Activated T-helper 17 cell treated with anti-CD3 and anti-CD28 coated beads, Interleukin-2, amount 50 U/mL, for 72 hours (primary cell): ENCODE measurements around the gene PSMD6. TPM values are rescaled to one million over a fixed set of nuclear protein-coding genes. Genes with fewer than 3 reads are reported as not detected.

Experiments
- ATAC-seq: fragments of 150-1000 bp; cut with Tn5 transposase; replicated peaks from 2 replicates; pipeline ENCODE4 v1.10.0; 2021; ENCODE audit warnings: mild to moderate bottlenecking, moderate library complexity
- H3K27ac Mint-ChIP-seq: one replicate; pipeline ENCODE4 v1.8.0; 2022; ENCODE audit warnings: mixed read lengths
- H3K27me3 Mint-ChIP-seq: one replicate; pipeline ENCODE4 v1.8.0; 2022; ENCODE audit warnings: mixed read lengths
- H3K36me3 Mint-ChIP-seq: one replicate; pipeline ENCODE4 v1.8.0; 2022; ENCODE audit warnings: low read depth, mild to moderate bottlenecking, mixed read lengths
- H3K4me1 Mint-ChIP-seq: one replicate; pipeline ENCODE4 v1.8.0; 2022; ENCODE audit warnings: mixed read lengths
- H3K4me3 Mint-ChIP-seq: one replicate; pipeline ENCODE4 v1.8.0; 2022; ENCODE audit warnings: mild to moderate bottlenecking, mixed read lengths
- H3K9me3 Mint-ChIP-seq: one replicate; pipeline ENCODE4 v1.8.0; 2022; ENCODE audit warnings: mixed read lengths
- total RNA-seq, 2 donors: library from RNA; stranded (reverse); gene quantifications; one replicate each; pipeline ENCODE4 v1.2.3, GENCODE V29; 2022

Gene PSMD6
- total RNA-seq, 2 donors from 2014 or later = 79.4 to 113 TPM

DNA sequence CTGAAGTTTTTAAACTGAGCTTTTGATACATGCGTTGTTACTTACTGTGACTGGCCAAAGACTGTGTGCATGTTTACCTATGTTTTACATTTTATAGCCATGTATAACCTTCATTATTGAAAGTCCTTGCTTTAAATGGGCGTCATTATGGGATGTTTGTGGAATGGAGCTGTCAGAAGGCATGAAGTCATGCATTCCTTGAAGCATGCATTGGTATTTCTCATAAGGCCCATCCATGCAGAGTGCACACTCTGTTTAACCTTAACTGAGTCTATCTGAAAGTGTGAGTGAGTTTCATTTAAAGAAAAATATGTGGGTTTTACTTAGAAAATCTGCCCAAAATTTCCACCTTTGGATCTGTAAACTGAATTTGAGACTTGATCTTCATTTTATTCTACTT, 51.1 kb downstream of the PSMD6 start:
- Mint-ChIP-seq H3K4me3 (peak overlapping the region; percentile 97), H3K9me3 (no peaks in the 10 kb centered on the region), H3K27ac (peak overlapping the region; percentile 72), H3K4me1 (peaks cover 77% of the 10 kb centered on the region), H3K27me3 (no peaks in the 10 kb centered on the region), H3K36me3 (peaks cover 28% of the 10 kb centered on the region)
- peak; percentile 42 for ATAC-seq

DNA sequence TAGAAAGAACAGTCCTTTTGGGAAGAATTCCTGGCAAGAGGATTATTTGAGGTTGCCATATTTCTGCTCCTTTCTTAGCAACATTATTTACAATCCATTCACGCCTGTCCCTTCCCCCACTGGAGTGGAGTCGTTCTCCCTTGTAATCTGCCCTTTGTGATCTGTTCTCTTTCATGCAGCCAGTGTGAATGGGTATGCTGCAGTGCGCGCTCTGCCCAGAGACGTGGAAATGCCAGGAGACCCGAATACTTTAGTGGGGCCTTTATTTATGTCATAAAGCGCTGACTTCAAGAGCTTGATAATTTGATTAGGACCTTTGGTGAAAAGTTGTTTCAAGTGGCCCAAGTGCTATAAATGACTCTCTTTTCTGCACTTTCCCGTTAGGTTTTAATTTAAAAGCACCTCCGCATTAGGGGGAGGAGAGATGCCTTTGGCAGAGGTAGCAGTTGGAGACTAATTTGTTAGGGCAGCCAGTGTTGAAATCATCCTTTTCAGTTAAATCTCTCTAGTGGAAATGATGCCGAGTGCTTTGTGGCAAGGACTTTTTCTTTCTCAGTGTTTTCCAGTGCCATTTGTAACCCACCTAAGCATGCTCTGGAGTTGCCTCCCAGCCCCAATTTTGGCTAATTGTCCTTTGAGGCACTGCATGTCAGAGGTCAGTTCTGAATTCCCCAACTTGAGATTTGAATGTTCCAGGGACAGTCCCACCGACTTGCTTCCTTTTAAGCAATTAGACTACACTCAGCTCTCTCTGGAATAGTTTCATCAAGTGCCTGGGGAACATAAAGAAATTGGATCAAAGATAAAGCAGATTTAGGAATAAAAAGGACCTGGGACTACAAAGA, 52.4 kb downstream of the PSMD6 start:
- H3K9me3 Mint-ChIP-seq = no peaks in the 10 kb centered on the region
- no peaks in the 10 kb centered on the region for H3K27me3 Mint-ChIP-seq
- H3K4me3 Mint-ChIP-seq = peak overlapping the region; percentile 97
- peaks cover 26% of the 10 kb centered on the region for H3K36me3 Mint-ChIP-seq
- H3K4me1 Mint-ChIP-seq = peaks cover 80% of the 10 kb centered on the region
- no peak for ATAC-seq
- H3K27ac Mint-ChIP-seq = peak overlapping the region; percentile 58

DNA sequence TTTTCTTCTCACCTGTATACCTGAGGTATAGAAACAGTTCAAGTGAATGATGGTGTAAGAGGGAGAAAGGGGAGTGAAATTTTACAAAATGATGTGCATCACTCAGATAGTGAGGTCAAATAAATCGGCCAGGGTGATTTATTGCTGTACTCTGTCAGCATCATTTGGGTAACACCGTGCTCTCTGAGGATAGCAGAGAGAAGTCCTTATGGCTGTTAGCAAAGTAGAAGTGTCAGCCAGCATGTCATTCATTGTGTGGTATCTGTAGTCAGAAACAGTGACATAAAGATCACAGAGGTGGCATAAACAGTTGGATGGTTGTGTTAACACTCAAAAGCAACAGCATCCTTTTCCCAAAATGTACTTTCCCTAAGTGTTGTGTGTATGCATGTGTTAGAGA, 53.4 kb downstream of the PSMD6 start:
- H3K9me3 Mint-ChIP-seq = no peaks in the 10 kb centered on the region
- H3K4me3 Mint-ChIP-seq = peak overlapping the region; percentile 97
- peaks cover 22% of the 10 kb centered on the region for H3K36me3 Mint-ChIP-seq
- H3K27ac Mint-ChIP-seq = peak overlapping the region; percentile 94
- peaks cover 79% of the 10 kb centered on the region for H3K4me1 Mint-ChIP-seq
- H3K27me3 Mint-ChIP-seq = no peaks in the 10 kb centered on the region
- peak; percentile 49 for ATAC-seq

DNA sequence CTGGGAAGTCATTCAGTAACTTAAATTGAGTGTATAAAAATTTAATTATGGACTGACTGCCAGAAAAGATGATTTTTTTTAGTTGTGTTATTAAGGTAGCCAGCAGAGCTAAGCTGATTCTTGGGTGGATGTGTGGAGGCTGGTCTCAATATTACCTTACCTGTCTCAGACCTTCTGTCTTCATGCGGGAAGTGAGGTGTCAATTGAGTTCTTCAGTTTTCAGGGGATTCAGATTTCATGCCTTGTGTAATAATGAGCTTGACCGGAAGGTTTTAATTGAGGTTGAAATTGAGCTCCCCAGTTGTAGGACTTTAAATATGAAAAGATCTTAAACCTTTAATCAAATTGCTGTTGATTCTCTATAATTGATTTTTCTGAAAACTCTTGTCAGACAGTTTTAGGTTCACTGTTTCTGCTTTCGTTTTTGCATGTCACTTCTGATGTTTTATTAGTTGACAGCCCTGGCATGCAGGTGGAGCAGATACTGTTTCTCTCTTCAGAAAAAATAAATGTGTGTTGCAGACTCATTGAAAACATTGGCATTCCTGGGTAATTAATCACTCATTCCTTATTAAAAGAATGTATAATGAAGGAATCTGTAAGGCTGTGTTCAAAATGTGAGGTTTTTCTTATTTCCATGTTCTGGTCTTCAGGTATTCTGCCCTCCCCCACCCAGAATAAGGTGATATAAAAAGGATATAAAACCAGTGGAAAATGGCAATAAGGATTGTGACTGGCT, 54.5 kb downstream of the PSMD6 start:
- Mint-ChIP-seq H3K4me1 (peaks cover 81% of the 10 kb centered on the region), H3K9me3 (no peaks in the 10 kb centered on the region), H3K4me3 (peak overlapping the region; percentile 97), H3K27me3 (no peaks in the 10 kb centered on the region), H3K27ac (peak overlapping the region; percentile 94), H3K36me3 (peaks cover 21% of the 10 kb centered on the region)
- ATAC-seq = peak; percentile 9

DNA sequence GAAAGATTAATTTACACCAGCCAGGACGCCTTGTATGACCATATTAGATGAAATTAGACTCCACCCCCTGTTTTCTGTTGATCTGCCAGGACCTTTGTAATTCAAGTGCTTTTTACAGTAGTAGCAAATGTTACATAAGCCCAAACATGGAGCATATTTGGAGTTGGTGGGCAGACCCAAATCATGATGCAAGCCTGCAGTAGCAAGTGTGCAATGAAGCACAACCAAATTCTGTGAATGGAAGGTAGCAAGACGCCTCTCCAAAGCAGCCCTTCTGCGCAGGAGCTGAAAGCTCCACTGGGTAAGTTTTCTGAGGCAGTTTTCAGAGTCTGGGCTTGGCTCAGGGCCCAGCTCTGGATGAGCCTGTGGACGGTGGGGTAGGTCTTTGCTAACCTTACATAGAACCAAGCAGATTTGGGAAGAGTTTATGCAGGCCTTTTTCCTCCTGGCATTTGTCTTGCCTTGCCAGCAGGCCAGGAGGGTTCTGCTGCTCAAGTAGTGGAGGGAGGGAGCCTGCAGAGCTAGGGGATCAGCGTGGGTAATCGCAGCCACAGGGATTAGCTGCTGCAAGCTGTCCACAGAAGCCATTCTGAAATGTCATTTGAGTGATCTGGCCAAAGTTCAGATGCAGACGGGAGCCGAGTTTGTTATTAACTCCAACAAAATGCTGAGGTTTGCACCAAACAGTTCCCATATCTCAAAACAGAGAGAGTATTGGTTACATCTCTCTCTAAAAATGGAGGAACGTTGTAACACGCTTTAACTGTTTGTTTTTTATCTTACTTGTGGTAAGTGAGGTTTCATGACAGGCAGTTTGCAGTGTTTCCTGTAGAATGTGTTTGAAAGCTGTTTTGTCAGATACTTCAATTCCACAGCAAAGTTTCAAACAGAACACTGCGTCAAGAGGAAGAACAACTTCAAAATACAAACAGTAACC, 55.4 kb downstream of the PSMD6 start:
- peak; percentile 43 for ATAC-seq
- Mint-ChIP-seq H3K9me3 (no peaks in the 10 kb centered on the region), H3K27ac (peak overlapping the region; percentile 94), H3K4me3 (peak overlapping the region; percentile 97), H3K36me3 (peaks cover 15% of the 10 kb centered on the region), H3K27me3 (no peaks in the 10 kb centered on the region), H3K4me1 (peaks cover 81% of the 10 kb centered on the region)

DNA sequence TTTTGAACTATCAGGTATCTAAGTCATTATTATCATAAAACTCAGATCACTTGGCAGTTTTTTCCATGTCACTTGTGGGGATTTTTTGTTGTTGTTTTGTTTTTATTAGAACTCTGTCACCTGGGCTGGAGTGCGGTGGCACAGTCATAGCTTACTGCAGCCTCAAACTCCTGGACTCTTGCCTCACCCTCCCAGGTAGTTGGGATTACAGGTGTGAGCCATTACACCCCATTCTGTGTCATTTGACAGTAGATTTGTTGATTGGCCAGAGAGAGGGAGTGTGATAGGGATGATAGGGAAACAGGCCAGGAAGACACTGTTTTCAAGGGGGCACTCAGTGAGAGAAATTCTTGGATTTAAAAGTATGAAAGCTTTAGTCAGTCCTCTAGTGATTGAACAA, 56.4 kb downstream of the PSMD6 start:
- peaks cover 72% of the 10 kb centered on the region for H3K4me1 Mint-ChIP-seq
- no peaks in the 10 kb centered on the region for H3K9me3 Mint-ChIP-seq
- ATAC-seq = no peak
- peak overlapping the region; percentile 94 for H3K27ac Mint-ChIP-seq
- H3K4me3 Mint-ChIP-seq = peak overlapping the region; percentile 97
- no peaks in the 10 kb centered on the region for H3K27me3 Mint-ChIP-seq
- H3K36me3 Mint-ChIP-seq = peaks cover 5% of the 10 kb centered on the region

DNA sequence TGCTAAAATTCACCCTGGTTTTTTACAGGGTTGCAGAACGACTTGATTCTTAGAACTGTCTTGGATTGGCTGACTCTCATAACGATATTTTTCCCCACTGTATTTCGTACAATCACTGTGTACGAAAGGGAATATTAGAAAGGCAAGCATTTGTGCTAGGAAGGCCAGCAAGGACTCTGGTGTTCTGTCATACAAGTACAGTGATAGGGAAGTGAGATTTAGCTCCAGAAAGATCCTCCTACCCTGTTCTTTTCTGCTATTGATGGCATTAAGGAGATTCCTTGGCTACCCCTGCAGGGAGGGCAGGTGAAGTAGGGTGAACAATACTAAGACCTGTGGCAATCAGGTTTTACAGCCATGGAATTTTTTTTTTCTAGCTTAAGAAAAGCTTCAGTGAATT, 57.3 kb downstream of the PSMD6 start:
- Mint-ChIP-seq H3K27ac (peak overlapping the region; percentile 94), H3K9me3 (no peaks in the 10 kb centered on the region), H3K4me1 (peaks cover 67% of the 10 kb centered on the region), H3K4me3 (peak overlapping the region; percentile 97), H3K36me3 (peaks cover under 1% of the 10 kb centered on the region), H3K27me3 (no peaks in the 10 kb centered on the region)
- no peak for ATAC-seq

DNA sequence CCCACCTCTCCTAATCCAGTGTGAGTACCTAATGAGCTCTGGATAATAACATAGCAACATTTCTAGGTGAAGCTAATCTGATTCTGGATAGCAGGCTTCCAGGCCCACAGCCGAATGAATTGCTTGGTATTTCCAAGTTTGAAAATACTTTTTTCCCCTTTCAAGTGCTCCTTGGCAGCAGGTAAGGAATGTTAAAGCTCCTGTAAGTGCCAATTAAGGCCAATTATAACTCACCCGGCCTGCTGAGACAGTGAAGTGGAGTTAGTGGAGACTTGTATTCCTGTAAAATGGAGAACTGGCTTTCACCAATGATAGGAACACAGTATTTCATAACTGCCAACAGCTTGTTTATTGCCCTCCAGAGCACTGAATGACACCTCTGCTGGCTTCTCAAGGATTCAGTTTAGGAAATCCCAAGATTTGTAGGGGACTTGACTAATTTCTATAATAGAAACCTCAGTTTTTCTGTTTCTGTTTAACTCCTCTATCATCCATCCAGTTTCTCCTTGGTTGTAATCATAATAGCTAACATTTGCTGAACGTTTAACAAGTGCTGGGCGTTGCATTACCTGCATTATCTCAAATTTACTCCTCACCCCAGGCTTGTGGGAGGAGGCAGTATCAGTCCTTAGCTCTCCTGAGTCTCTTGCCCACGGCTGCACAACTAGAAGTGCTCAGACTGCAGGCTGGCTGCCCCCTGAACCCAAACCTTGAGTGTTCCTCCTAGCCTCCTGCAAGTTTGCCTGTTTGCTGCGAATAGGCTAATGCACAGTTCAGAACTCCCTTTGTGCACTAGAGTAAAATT, 58.4 kb downstream of the PSMD6 start:
- Mint-ChIP-seq H3K9me3 (no peaks in the 10 kb centered on the region), H3K36me3 (no peaks in the 10 kb centered on the region), H3K4me1 (peaks cover 66% of the 10 kb centered on the region), H3K4me3 (peak overlapping the region; percentile 31), H3K27ac (peak overlapping the region; percentile 73), H3K27me3 (no peaks in the 10 kb centered on the region)
- ATAC-seq = peak; percentile 45

DNA sequence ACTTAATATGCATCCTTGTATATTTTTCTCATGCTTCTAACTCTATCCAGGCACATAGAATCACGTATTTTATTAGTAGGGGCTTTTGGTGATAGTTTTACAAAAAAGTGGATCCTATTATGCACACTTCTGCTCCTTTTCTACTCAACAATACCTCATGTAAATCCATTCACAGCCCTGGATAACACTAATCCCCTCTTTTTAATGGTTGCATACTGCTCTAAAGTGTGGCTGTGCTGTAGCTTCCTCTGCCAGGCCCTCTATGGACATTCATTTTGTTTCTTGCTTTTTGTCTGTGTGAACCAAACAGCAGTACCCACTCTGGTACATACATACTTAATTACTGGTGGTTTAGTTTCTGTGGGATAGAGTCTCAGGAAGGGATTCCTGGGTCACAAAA, 59.8 kb downstream of the PSMD6 start:
- no peaks in the 10 kb centered on the region for H3K27me3 Mint-ChIP-seq

DNA sequence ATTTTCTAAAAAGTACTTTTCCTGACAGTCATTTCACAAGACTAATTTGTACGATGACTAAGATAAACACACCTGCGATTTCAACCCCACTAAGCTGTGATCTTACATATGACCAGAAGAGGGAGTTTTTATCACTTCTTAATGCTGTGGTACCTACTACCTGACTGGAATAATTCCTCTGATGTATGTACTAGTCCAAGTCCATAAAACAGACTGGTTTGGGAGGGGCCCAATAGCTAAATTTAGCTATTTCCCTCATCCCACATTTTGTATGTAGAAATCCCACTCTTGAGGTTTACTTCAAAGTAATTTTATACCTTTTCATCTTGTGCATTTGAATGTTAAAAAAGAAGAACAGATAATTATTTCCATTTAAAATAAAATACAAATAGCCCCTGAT, 61.4 kb downstream of the PSMD6 start:
- peak; percentile 70 for ATAC-seq
- H3K36me3 Mint-ChIP-seq = no peaks in the 10 kb centered on the region
- H3K4me1 Mint-ChIP-seq = peaks cover 40% of the 10 kb centered on the region
- H3K27ac Mint-ChIP-seq = no peak overlapping the region
- H3K9me3 Mint-ChIP-seq = no peaks in the 10 kb centered on the region
- no peak overlapping the region for H3K4me3 Mint-ChIP-seq
- H3K27me3 Mint-ChIP-seq = no peaks in the 10 kb centered on the region

More for the DNA sequence above, 59.8 kb downstream of the PSMD6 start:
- ATAC-seq = no peak
- H3K36me3 Mint-ChIP-seq = no peaks in the 10 kb centered on the region
- peak overlapping the region; percentile 73 for H3K27ac Mint-ChIP-seq
- H3K4me1 Mint-ChIP-seq = peaks cover 54% of the 10 kb centered on the region
- H3K4me3 Mint-ChIP-seq = no peak overlapping the region
- H3K9me3 Mint-ChIP-seq = no peaks in the 10 kb centered on the region

Other genes with a start within 250 kb of the PSMD6 start
- not detected for gene C3orf49, start 204.2 kb downstream of the PSMD6 start, total RNA-seq
- 10 to 100 TPM; 40.9 to 64.2 TPM for gene THOC7, start 159.7 kb downstream of the PSMD6 start, total RNA-seq
- 10 to 100 TPM; 38.6 to 50.2 TPM for gene ATXN7, start 159.6 kb downstream of the PSMD6 start, total RNA-seq
- 1 to 10 TPM in 1 of 2 donors, not detected in 1; 2.4 TPM for gene SCAANT1, start 111.1 kb downstream of the PSMD6 start, total RNA-seq
- gene PRICKLE2, start 202.0 kb upstream of the PSMD6 start, total RNA-seq = not detected